Measurements from ENCODE around the gene AFTPH.

The AFTPH gene

GRCh38 chr2:64523666-64524603 lies at the start of gene AFTPH:
Gene AFTPH, plus strand, starts transcription at chr2:64524328. Its CDS starts 27,147 bp downstream, at chr2:64551475.
- peak; percentile 99 for DNase-seq (ENCODE audit: insufficient read length, low spot score)
- peak; percentile 99 for FAIRE-seq

- FAIRE-seq (no peak), DNase-seq (ENCODE audit: insufficient read length, low spot score) (no peak)
These were observed 49.5 kb upstream of the AFTPH start for GRCh38 chr2:64474636-64475035.

GRCh38 chr2:64477037-64477436 lies 47.1 kb upstream of the AFTPH start:
- FAIRE-seq (no peak), DNase-seq (ENCODE audit: insufficient read length, low spot score) (no peak)

- DNase-seq (ENCODE audit: insufficient read length, low spot score) (no peak), FAIRE-seq (no peak)
These were observed 46.1 kb upstream of the AFTPH start for GRCh38 chr2:64477979-64478378.

GRCh38 chr2:64478502-64479230 lies 45.5 kb upstream of the AFTPH start:
- no peak for FAIRE-seq
- DNase-seq (ENCODE audit: insufficient read length, low spot score), result no peak

GRCh38 chr2:64479259-64480117 lies 44.6 kb upstream of the AFTPH start:
- DNase-seq (ENCODE audit: insufficient read length, low spot score), result no peak
- no peak for FAIRE-seq

- DNase-seq (ENCODE audit: insufficient read length, low spot score) (no peak), FAIRE-seq (no peak)
These were observed 42.5 kb upstream of the AFTPH start for GRCh38 chr2:64481665-64482064.

- FAIRE-seq (no peak), DNase-seq (ENCODE audit: insufficient read length, low spot score) (no peak)
These were observed 41.9 kb upstream of the AFTPH start for GRCh38 chr2:64482243-64482642.

GRCh38 chr2:64482765-64483504 lies 41.2 kb upstream of the AFTPH start:
- no peak for FAIRE-seq
- DNase-seq (ENCODE audit: insufficient read length, low spot score), result peak; percentile 27

GRCh38 chr2:64485331-64485730 lies 38.8 kb upstream of the AFTPH start:
- no peak for FAIRE-seq
- DNase-seq (ENCODE audit: insufficient read length, low spot score), result no peak

GRCh38 chr2:64485961-64486360 lies 38.2 kb upstream of the AFTPH start:
- FAIRE-seq, result no peak
- DNase-seq (ENCODE audit: insufficient read length, low spot score), result no peak

GRCh38 chr2:64487256-64488049 lies 36.7 kb upstream of the AFTPH start:
- FAIRE-seq (no peak), DNase-seq (ENCODE audit: insufficient read length, low spot score) (no peak)

- peak; percentile 69 for DNase-seq (ENCODE audit: insufficient read length, low spot score)
- no peak for FAIRE-seq
These were observed 35.8 kb upstream of the AFTPH start for GRCh38 chr2:64488050-64488974.

- no peak for DNase-seq (ENCODE audit: insufficient read length, low spot score)
- no peak for FAIRE-seq
These were observed 34.9 kb upstream of the AFTPH start for GRCh38 chr2:64489081-64489751.

- no peak for FAIRE-seq
- DNase-seq (ENCODE audit: insufficient read length, low spot score), result no peak
These were observed 32.7 kb upstream of the AFTPH start for GRCh38 chr2:64491426-64491825.

GRCh38 chr2:64492272-64492671 lies 31.9 kb upstream of the AFTPH start:
- no peak for FAIRE-seq

GRCh38 chr2:64492821-64493220 lies 31.3 kb upstream of the AFTPH start:
- FAIRE-seq, result no peak
- no peak for DNase-seq (ENCODE audit: insufficient read length, low spot score)

More at GRCh38 chr2:64492272-64492671, 31.9 kb upstream of the AFTPH start:
- DNase-seq (ENCODE audit: insufficient read length, low spot score), result no peak

- DNase-seq (ENCODE audit: insufficient read length, low spot score) (no peak), FAIRE-seq (no peak)
These were observed 30.3 kb upstream of the AFTPH start for GRCh38 chr2:64493788-64494187.

All from HTR-8/SVneo (cell line).